Colonic mucosa (tissue), 4 donors: ENCODE results near the gene TSHR. TPM values are rescaled to one million over a fixed set of nuclear protein-coding genes. Genes with fewer than 3 reads are reported as not detected.
"Not testable (repeated sequence)": the region's sequence is repeated elsewhere in the genome, so short reads cannot be mapped to it uniquely, and the experiment has no call there.

Experiments used
- DNase-seq: peaks from one replicate; pipeline ENCODE4 v3.0.0-alpha.2; 2020
- H3K27ac ChIP-seq: fragments of 200-600 bp; one replicate; pipeline ENCODE4 v1.8.0; 2021
- H3K27me3 ChIP-seq: fragments of 200-600 bp; one replicate; pipeline ENCODE4 v1.8.0; 2021
- H3K36me3 ChIP-seq: fragments of 200-600 bp; one replicate; pipeline ENCODE4 v1.8.0; 2021
- H3K4me1 ChIP-seq: fragments of 200-600 bp; one replicate; pipeline ENCODE4 v1.8.0; 2021; ENCODE audit warnings: mild to moderate bottlenecking
- H3K4me3 ChIP-seq: fragments of 200-600 bp; one replicate; pipeline ENCODE4 v1.8.0; 2021
- H3K9ac ChIP-seq, 2 donors: one replicate each; pipeline ENCODE4 v1.7.0; 2013; ENCODE audit warnings: control low read depth in 2 of 2, low read depth in 2 of 2, low read length in 2 of 2
- H3K9me3 ChIP-seq: fragments of 200-600 bp; one replicate; pipeline ENCODE4 v1.8.0; 2021
- intact Hi-C: fragments of 100-400 bp; cut with DNase I; formaldehyde crosslinking; loops from one replicate; pipeline ENCODE4 v1.14.1; 2022
- total RNA-seq, 2 donors: library from RNA; stranded (reverse); fragmentation: NEBNext Ultra II Directional in 1 of 2; extraction: Animal tissue kit (Norgen Biotek cat#: 25700) in 1 of 2; gene quantifications; one replicate each; pipeline ENCODE4 v1.2.1, GENCODE V29; 2021
- TF ChIP-seq, protein P1 (sequence below): fragments of 200-600 bp; IDR thresholded peaks from one replicate; pipeline ENCODE4 v1.8.0; 2022; ENCODE audit warnings: antibody characterized with exemption, mild to moderate bottlenecking
- donor health status: healthy.
- donor health status: DM: no; HTN: no; CAD: no.
- donor health status: DM: no; HTN: no; CAD: no.

TSHR gene
- total RNA-seq, 2 donors from 2014 or later = 0.11 to 0.25 TPM

DNA sequence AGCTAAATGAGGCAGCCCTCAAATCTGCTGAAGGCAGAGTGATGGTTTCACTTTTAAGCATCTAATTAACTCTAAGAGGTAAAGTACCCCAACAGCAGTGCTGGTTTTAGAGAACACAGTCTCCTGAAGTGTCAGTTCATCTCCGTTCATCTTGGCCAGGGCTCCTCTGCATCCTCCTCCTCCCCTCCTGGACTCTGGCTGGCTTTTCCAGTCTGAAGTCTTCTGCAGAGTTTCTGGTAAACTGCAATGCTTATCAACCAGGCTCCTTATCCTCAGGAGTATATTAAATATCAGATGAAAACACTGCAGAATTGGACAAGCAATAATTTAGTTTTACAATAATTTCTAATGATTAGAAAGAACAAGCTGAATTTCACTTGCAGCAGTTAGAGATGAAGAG is 150.0 kb downstream of the TSHR start:
- no peaks in the 10 kb centered on the region for H3K4me1 ChIP-seq
- H3K9ac ChIP-seq = no peak overlapping the region
- H3K9me3 ChIP-seq = no peaks in the 10 kb centered on the region
- no peaks in the 10 kb centered on the region for H3K27me3 ChIP-seq
- no peak for DNase-seq
- intact Hi-C loops = no loop called here
- H3K4me3 ChIP-seq = no peak overlapping the region
- TF ChIP-seq, protein P1, sequence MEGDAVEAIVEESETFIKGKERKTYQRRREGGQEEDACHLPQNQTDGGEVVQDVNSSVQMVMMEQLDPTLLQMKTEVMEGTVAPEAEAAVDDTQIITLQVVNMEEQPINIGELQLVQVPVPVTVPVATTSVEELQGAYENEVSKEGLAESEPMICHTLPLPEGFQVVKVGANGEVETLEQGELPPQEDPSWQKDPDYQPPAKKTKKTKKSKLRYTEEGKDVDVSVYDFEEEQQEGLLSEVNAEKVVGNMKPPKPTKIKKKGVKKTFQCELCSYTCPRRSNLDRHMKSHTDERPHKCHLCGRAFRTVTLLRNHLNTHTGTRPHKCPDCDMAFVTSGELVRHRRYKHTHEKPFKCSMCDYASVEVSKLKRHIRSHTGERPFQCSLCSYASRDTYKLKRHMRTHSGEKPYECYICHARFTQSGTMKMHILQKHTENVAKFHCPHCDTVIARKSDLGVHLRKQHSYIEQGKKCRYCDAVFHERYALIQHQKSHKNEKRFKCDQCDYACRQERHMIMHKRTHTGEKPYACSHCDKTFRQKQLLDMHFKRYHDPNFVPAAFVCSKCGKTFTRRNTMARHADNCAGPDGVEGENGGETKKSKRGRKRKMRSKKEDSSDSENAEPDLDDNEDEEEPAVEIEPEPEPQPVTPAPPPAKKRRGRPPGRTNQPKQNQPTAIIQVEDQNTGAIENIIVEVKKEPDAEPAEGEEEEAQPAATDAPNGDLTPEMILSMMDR = no peak
- H3K27ac ChIP-seq = no peak overlapping the region
- no peaks in the 10 kb centered on the region for H3K36me3 ChIP-seq

DNA sequence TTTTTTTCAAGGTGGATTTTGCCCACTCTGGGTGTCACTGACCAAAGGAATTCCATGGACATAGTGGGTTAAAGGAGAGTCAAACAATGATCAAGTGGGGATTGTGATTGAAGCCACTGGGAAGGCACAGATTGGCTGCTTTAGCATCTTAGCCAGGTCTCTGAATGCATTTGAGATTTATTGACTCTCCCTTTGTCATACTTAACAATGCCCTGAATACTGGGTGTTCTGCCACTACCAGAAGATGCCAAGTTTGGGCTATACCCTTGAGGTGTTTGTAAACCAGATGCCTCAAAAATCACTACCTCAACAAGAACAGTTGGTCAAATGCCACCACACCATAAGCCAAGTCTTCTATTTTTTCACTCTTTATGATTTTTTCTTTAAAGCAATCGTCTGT is 150.5 kb downstream of the TSHR start:
- intact Hi-C loops = no loop called here
- Histone ChIP-seq H3K27ac (no peak overlapping the region), H3K4me1 (no peaks in the 10 kb centered on the region), H3K4me3 (no peak overlapping the region), H3K9ac (no peak overlapping the region), H3K27me3 (no peaks in the 10 kb centered on the region), H3K36me3 (no peaks in the 10 kb centered on the region), H3K9me3 (no peaks in the 10 kb centered on the region)
- no peak for DNase-seq
- TF ChIP-seq, protein P1 = no peak

DNA sequence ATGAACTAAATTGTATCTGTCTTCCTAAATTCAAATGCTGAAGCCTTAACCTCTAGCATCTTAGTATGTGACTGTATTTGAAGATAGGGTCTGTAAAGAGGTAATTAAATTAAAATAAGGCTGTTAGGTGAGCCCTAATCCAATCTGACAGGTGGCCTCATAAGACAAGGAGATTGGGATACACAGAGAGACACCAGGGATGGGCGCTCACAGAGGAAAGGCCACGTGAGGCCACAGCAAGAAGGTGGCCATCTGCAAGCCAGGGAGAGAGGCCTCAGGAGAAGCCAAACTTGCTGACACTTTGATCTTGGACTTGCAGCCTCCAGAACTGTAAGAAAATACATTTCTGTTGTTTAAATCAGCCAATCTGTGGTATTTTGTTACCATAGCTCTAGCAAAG is 154.8 kb downstream of the TSHR start:
- no peaks in the 10 kb centered on the region for H3K9me3 ChIP-seq
- no peaks in the 10 kb centered on the region for H3K4me1 ChIP-seq
- no peaks in the 10 kb centered on the region for H3K36me3 ChIP-seq
- DNase-seq = no peak
- H3K4me3 ChIP-seq = no peak overlapping the region
- TF ChIP-seq, protein P1 = no peak
- H3K27me3 ChIP-seq = no peaks in the 10 kb centered on the region
- no peak overlapping the region for H3K27ac ChIP-seq
- intact Hi-C loops = no loop called here
- H3K9ac ChIP-seq = no peak overlapping the region

DNA sequence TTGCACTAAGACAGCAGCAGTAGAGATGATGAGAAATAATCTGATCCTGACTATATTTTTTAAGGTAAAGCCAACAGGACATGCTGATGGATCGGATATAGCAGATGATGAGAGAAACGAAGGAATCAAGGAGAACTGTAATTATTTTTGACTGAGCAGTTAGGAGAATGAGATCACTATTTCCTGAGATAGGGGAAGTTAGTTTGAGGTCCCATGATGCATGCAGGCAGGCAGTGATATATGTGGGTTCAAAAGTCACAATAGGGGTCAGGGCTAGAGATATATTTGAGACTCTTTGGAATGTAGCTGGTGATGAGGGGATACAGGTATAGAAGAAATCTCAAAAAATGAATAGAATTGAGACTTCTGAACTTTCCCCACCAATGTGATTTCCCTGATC is 157.8 kb downstream of the TSHR start:
- intact Hi-C loops = no loop called here
- no peak for DNase-seq
- H3K36me3 ChIP-seq = no peaks in the 10 kb centered on the region
- no peaks in the 10 kb centered on the region for H3K4me1 ChIP-seq
- no peaks in the 10 kb centered on the region for H3K9me3 ChIP-seq
- no peaks in the 10 kb centered on the region for H3K27me3 ChIP-seq
- TF ChIP-seq, protein P1 = no peak
- H3K27ac ChIP-seq = no peak overlapping the region
- H3K4me3 ChIP-seq = no peak overlapping the region
- H3K9ac ChIP-seq = no peak overlapping the region

DNA sequence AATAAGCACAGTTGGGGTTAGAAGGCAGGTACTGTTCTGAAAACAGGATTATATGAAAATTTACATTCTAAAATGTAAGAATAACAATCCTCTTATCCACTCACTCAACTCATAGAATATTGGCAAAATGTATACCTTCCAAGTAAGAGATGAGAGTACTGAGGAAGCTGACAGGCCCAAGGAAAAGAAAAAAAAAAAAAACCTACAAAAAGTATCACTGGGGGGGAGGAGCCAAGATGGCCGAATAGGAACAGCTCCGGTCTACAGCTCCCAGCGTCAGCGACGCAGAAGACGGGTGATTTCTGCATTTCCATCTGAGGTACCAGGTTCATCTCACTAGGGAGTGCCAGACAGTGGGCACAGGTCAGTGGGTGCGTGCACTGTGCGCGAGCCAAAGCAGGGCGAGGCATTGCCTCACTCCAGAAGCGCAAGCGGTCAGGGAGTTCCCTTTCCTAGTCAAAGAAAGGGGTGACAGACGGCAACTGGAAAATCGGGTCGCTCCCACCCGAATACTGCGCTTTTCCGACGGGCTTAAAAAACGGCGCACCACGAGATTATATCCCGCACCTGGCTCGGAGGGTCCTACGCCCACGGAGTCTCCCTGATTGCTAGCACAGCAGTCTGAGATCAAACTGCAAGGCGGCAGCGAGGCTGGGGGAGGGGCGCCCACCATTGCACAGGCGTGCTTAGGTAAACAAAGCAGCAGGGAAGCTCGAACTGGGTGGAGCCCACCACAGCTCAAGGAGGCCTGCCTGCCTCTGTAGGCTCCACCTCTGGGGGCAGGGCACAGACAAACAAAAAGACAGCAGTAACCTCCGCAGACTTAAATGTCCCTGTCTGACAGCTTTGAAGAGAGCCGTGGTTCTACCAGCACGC is 158.8 kb downstream of the TSHR start:
- H3K27me3 ChIP-seq, H3K36me3 ChIP-seq, H3K4me3 ChIP-seq, H3K9me3 ChIP-seq, H3K27ac ChIP-seq, intact Hi-C loops, DNase-seq, H3K4me1 ChIP-seq, H3K9ac ChIP-seq: not testable (repeated sequence)

DNA sequence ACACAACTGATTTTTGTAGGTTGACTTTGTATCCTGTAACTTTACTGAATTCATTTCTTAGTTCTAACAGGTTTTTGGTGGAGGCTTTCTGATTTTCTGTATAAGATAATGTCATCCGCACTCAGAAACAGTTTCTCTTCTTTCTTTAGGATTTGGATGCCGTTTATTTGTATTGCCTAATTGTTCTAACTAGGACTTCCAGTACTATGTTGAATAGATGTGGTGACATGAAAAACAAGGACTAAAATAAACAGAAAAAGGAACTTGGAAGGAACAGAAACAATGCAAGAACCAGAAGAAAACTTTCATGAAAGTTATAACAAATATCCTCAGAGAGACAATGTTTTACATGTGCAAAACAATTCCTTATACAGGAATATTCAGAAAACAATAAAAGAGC is 165.1 kb downstream of the TSHR start:
- Histone ChIP-seq H3K4me1 (no peaks in the 10 kb centered on the region), H3K9ac (no peak overlapping the region), H3K9me3 (no peaks in the 10 kb centered on the region), H3K27me3 (no peaks in the 10 kb centered on the region), H3K27ac (no peak overlapping the region), H3K36me3 (no peaks in the 10 kb centered on the region), H3K4me3 (no peak overlapping the region)
- no peak for DNase-seq
- TF ChIP-seq, protein P1 = no peak
- intact Hi-C loops = no loop called here
